ENCODE measurements around the gene NOXRED1. TPM values are rescaled to one million over a fixed set of nuclear protein-coding genes. Genes with fewer than 3 reads are reported as not detected.

Gene NOXRED1
- total RNA-seq, 1 experiment from 2014 or later = 0.20 TPM

DNA sequence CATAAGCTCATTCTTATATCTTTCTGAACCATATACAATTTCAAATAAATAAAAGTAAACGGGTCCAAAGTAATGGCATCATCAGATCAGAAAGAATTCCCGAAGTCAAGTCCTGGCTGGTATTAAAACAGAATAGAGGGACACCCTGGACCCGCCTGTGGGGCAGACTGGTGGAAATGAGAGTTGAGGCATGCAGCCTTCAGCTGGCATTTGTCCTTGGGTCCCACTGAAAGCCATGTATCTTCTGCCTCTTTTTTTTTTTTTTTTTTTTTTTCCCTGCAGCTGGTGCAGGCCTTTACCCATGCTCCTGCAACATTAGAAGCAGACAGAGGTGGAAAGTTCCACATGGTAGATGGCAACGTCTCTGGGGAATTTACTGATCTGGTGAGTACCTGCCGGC, 44.5 kb upstream of the NOXRED1 start (continued):
- TF ChIP-seq, protein P1, sequence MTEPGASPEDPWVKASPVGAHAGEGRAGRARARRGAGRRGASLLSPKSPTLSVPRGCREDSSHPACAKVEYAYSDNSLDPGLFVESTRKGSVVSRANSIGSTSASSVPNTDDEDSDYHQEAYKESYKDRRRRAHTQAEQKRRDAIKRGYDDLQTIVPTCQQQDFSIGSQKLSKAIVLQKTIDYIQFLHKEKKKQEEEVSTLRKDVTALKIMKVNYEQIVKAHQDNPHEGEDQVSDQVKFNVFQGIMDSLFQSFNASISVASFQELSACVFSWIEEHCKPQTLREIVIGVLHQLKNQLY (CRISPR knock-in tag; IDR thresholded peaks at IDR 0.05) = no peak
- TF ChIP-seq ZNF671 (CRISPR knock-in tag; IDR thresholded peaks at IDR 0.05) = no peak

DNA sequence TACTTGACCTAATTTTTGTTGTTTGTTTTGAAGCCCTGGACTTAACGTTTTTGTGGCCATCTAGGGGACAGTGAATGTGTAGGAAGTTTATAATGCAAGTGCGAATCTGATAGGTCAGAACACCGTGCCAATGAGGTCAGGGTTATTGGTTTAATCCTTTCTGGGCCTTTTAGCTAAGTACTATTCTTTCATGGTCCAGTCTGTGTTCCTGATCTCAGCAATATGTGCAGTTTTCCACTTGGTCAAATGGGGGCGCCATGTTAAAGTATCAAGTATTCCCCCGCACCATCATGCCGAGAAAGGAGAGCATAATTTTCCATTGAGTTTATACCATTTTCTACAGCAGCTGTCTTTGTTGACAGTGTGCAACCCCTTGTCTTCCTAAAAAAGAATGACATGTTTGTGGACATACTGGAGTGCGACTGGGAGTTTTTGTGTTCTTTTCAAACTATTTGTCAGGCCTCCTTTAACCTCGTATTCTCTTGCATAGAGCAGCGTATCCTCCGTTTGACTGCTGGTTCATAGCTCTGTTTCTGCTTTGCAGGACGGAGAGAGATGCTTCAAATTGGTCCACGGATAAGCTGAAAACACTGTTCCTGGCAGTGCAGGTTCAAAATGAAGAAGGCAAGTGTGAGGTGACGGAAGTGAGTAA, 35.9 kb upstream of the NOXRED1 start:
- TF ChIP-seq SMAD4 (CRISPR knock-in tag; IDR thresholded peaks at IDR 0.05) = no peak
- TF ChIP-seq, protein P2, sequence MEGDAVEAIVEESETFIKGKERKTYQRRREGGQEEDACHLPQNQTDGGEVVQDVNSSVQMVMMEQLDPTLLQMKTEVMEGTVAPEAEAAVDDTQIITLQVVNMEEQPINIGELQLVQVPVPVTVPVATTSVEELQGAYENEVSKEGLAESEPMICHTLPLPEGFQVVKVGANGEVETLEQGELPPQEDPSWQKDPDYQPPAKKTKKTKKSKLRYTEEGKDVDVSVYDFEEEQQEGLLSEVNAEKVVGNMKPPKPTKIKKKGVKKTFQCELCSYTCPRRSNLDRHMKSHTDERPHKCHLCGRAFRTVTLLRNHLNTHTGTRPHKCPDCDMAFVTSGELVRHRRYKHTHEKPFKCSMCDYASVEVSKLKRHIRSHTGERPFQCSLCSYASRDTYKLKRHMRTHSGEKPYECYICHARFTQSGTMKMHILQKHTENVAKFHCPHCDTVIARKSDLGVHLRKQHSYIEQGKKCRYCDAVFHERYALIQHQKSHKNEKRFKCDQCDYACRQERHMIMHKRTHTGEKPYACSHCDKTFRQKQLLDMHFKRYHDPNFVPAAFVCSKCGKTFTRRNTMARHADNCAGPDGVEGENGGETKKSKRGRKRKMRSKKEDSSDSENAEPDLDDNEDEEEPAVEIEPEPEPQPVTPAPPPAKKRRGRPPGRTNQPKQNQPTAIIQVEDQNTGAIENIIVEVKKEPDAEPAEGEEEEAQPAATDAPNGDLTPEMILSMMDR (IDR thresholded peaks at IDR 0.05) = peak; percentile 71
- DNase-seq (ENCODE audit: low spot score) = peak; percentile 80
- no peak for ATAC-seq
- Mint-ChIP-seq H3K9me3 (no peaks in the 10 kb centered on the region), H3K36me3 (peaks cover 41% of the 10 kb centered on the region), H3K4me3 (peak overlapping the region; percentile 100), H3K27me3 (ENCODE audit: low read depth) (no peaks in the 10 kb centered on the region), H3K27ac (peak overlapping the region; percentile 76), H3K4me1 (peaks cover 24% of the 10 kb centered on the region)
- ChIA-PET CTCF (interaction anchor here (0.6 to 2.4 kb wide), 30 partner anchors 10 to 196 kb away, joined by 3 to 18 read pairs (median 3); partner anchors contain the start of genes GSTZ1, ISM2, POMT2 and SAMD15), POLR2A (interaction anchor here (0.8 to 2.2 kb wide), 2 partner anchors 92 to 138 kb away, joined by 7 read pairs; partner anchors contain the start of genes GSTZ1 and POMT2)

DNA sequence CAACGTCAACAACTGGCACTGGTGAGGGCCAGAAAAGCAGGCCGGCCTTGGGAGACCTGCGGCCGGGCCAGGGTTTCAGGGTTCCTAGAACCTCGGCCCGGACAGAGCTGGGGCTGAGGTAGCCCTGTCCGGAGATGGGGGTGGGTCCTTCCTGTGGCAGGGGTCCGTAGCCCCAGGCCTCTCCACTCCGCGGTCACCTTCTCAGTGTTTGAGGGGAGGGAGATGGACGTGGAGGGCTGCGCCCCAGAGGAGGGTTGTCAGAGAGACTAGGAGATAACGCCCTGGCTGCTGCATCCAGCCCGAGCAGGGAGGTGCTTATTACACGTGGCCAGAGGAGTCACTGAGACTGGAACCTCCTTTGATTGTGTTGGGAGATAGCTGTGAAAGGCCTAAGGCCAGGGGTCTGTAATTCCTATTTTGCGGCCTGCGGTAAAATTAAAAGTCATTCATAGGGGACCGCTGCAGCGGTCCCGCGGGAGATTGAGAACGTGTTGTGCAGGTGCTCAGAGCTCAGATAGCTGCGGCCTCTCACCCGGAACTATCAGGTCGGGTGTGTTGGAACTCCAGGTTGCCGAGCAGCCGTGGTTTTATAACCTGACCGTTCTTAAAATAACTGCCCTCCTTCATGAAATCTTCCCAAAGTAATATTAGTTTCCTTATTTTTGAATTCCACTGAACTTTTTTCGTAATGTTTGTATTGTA, 35.1 kb upstream of the NOXRED1 start:
- peak overlapping the region; percentile 33 for H3K27ac Mint-ChIP-seq
- peak; percentile 32 for DNase-seq (ENCODE audit: low spot score)
- ChIA-PET POLR2A (interaction anchor here (0.8 to 2.2 kb wide), 2 partner anchors 93 to 138 kb away, joined by 7 read pairs; partner anchors contain the start of genes GSTZ1 and POMT2), CTCF (interaction anchor here (0.6 to 2.4 kb wide), 26 partner anchors 9 to 197 kb away, joined by 3 to 18 read pairs (median 4); partner anchors contain the start of genes GSTZ1, ISM2, POMT2 and SAMD15)
- no peaks in the 10 kb centered on the region for H3K27me3 Mint-ChIP-seq (ENCODE audit: low read depth)
- ATAC-seq = peak; percentile 5
- peak overlapping the region; percentile 100 for H3K4me3 Mint-ChIP-seq
- peaks cover 34% of the 10 kb centered on the region for H3K36me3 Mint-ChIP-seq
- H3K9me3 Mint-ChIP-seq = no peaks in the 10 kb centered on the region
- peaks cover 24% of the 10 kb centered on the region for H3K4me1 Mint-ChIP-seq
- TF ChIP-seq SMAD3 (CRISPR knock-in tag; IDR thresholded peaks at IDR 0.05; ENCODE audit: borderline replicate concordance) = no peak
- TF ChIP-seq TCF7 (CRISPR knock-in tag; IDR thresholded peaks at IDR 0.05; ENCODE audit: low read depth) = no peak
- TF ChIP-seq CBFB (CRISPR knock-in tag; IDR thresholded peaks at IDR 0.05; ENCODE audit: low read depth) = no peak
- TF ChIP-seq, protein P3, sequence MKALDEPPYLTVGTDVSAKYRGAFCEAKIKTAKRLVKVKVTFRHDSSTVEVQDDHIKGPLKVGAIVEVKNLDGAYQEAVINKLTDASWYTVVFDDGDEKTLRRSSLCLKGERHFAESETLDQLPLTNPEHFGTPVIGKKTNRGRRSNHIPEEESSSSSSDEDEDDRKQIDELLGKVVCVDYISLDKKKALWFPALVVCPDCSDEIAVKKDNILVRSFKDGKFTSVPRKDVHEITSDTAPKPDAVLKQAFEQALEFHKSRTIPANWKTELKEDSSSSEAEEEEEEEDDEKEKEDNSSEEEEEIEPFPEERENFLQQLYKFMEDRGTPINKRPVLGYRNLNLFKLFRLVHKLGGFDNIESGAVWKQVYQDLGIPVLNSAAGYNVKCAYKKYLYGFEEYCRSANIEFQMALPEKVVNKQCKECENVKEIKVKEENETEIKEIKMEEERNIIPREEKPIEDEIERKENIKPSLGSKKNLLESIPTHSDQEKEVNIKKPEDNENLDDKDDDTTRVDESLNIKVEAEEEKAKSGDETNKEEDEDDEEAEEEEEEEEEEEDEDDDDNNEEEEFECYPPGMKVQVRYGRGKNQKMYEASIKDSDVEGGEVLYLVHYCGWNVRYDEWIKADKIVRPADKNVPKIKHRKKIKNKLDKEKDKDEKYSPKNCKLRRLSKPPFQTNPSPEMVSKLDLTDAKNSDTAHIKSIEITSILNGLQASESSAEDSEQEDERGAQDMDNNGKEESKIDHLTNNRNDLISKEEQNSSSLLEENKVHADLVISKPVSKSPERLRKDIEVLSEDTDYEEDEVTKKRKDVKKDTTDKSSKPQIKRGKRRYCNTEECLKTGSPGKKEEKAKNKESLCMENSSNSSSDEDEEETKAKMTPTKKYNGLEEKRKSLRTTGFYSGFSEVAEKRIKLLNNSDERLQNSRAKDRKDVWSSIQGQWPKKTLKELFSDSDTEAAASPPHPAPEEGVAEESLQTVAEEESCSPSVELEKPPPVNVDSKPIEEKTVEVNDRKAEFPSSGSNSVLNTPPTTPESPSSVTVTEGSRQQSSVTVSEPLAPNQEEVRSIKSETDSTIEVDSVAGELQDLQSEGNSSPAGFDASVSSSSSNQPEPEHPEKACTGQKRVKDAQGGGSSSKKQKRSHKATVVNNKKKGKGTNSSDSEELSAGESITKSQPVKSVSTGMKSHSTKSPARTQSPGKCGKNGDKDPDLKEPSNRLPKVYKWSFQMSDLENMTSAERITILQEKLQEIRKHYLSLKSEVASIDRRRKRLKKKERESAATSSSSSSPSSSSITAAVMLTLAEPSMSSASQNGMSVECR (CRISPR knock-in tag; IDR thresholded peaks at IDR 0.05; ENCODE audit: borderline replicate concordance) = no peak; the same call in 1 of the 2 replicates
- TF ChIP-seq, protein P4, sequence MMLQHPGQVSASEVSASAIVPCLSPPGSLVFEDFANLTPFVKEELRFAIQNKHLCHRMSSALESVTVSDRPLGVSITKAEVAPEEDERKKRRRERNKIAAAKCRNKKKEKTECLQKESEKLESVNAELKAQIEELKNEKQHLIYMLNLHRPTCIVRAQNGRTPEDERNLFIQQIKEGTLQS (CRISPR knock-in tag; conservative IDR thresholded peaks at IDR 0.05) = no peak
- no peak for TF ChIP-seq MXD4 (CRISPR knock-in tag; IDR thresholded peaks at IDR 0.05; ENCODE audit: borderline replicate concordance)
- TF ChIP-seq ZNF263 (CRISPR knock-in tag; IDR thresholded peaks at IDR 0.05; ENCODE audit: low read depth) = no peak
- TF ChIP-seq ZNF423 (CRISPR knock-in tag; IDR thresholded peaks at IDR 0.05) = no peak
- TF ChIP-seq, protein P5, sequence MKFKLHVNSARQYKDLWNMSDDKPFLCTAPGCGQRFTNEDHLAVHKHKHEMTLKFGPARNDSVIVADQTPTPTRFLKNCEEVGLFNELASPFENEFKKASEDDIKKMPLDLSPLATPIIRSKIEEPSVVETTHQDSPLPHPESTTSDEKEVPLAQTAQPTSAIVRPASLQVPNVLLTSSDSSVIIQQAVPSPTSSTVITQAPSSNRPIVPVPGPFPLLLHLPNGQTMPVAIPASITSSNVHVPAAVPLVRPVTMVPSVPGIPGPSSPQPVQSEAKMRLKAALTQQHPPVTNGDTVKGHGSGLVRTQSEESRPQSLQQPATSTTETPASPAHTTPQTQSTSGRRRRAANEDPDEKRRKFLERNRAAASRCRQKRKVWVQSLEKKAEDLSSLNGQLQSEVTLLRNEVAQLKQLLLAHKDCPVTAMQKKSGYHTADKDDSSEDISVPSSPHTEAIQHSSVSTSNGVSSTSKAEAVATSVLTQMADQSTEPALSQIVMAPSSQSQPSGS (CRISPR knock-in tag; IDR thresholded peaks at IDR 0.05; ENCODE audit: borderline replicate concordance, low read depth) = no peak
- no peak for TF ChIP-seq NR1H2 (CRISPR knock-in tag; IDR thresholded peaks at IDR 0.05)
- TF ChIP-seq, protein P6, sequence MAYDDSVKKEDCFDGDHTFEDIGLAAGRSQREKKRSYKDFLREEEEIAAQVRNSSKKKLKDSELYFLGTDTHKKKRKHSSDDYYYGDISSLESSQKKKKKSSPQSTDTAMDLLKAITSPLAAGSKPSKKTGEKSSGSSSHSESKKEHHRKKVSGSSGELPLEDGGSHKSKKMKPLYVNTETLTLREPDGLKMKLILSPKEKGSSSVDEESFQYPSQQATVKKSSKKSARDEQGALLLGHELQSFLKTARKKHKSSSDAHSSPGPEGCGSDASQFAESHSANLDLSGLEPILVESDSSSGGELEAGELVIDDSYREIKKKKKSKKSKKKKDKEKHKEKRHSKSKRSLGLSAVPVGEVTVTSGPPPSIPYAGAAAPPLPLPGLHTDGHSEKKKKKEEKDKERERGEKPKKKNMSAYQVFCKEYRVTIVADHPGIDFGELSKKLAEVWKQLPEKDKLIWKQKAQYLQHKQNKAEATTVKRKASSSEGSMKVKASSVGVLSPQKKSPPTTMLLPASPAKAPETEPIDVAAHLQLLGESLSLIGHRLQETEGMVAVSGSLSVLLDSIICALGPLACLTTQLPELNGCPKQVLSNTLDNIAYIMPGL (CRISPR knock-in tag; IDR thresholded peaks at IDR 0.05) = 0 out of 2 replicates have a peak, but pooled peaks have one; percentile 51
- TF ChIP-seq ZNF121 (CRISPR knock-in tag; IDR thresholded peaks at IDR 0.05) = 0 out of 2 replicates have a peak, but pooled peaks have one; percentile 50
- TF ChIP-seq, protein P7, sequence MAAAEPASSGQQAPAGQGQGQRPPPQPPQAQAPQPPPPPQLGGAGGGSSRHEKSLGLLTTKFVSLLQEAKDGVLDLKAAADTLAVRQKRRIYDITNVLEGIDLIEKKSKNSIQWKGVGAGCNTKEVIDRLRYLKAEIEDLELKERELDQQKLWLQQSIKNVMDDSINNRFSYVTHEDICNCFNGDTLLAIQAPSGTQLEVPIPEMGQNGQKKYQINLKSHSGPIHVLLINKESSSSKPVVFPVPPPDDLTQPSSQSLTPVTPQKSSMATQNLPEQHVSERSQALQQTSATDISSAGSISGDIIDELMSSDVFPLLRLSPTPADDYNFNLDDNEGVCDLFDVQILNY (CRISPR knock-in tag; IDR thresholded peaks at IDR 0.05) = no peak
